Endothelial cell of umbilical vein (primary cell): ENCODE results near the gene CTU1. TPM values are rescaled to one million over a fixed set of nuclear protein-coding genes. Genes with fewer than 3 reads are reported as not detected.

ENCODE experiments used
- BruUV-seq: library from RNA; stranded (reverse); fragments of 400-500 nt; replicated peaks from 2 replicates; lab custom pipeline; 2021; lab: Mats Ljungman, UMichigan
- CTCF ChIA-PET: fragments of 300-600, 350-600 bp; sonication (Branson Sonifier 250); formaldehyde crosslinking; loops from one replicate; lab custom pipeline; 2021; ENCODE audit warnings: antibody characterized with exemption, inconsistent platforms; lab: Charles Lee
- POLR2A ChIA-PET: fragments of 300-600, 350-600 bp; sonication (Branson Sonifier 250); formaldehyde crosslinking; loops from one replicate; lab custom pipeline; 2021; ENCODE audit warnings: antibody characterized with exemption, inconsistent platforms; lab: Charles Lee
- DNase-seq: peaks from one replicate; pipeline ENCODE4 v3.0.0-alpha.2; 2011; ENCODE audit warnings: low read depth, low spot score
- FAIRE-seq: peaks from 2 replicates; lab custom pipeline; 2011; peaks lifted over from hg19 to GRCh38; lab: Jason Lieb, UNC
- H2AFZ ChIP-seq: 2 replicates; pipeline ENCODE4 v1.6.0; 2012; ENCODE audit warnings: low read depth, low read length, control low read depth, inconsistent platforms
- H3K27ac ChIP-seq: 2 replicates; pipeline ENCODE4 v1.5.1; 2011; ENCODE audit warnings: low read depth, mild to moderate bottlenecking, control low read depth, low read length, moderate library complexity; ENCODE audit not compliant: insufficient read depth
- H3K27me3 ChIP-seq, 2 experiments: 2 replicates each; pipeline versions ENCODE4 v1.6.0 to v1.6.1; 2011; ENCODE audit warnings: low read length in 2 of 2, mixed read lengths in 1 of 2; ENCODE audit not compliant: control insufficient read depth in 2 of 2, insufficient read depth in 2 of 2
- H3K36me3 ChIP-seq, 2 experiments: 2 replicates in 1 of 2; 3 replicates in 1 of 2; pipeline ENCODE4 v1.5.1; 2011; ENCODE audit warnings: low read length in 2 of 2, mild to moderate bottlenecking in 1 of 2, moderate library complexity in 1 of 2; ENCODE audit not compliant: control insufficient read depth in 2 of 2, insufficient read depth in 2 of 2; ENCODE audit errors: extremely low read depth in 1 of 2
- H3K4me1 ChIP-seq: 3 replicates; pipeline ENCODE4 v1.5.1; 2011; ENCODE audit warnings: mild to moderate bottlenecking, low read length; ENCODE audit not compliant: control insufficient read depth, insufficient read depth; ENCODE audit errors: extremely low read depth
- H3K4me2 ChIP-seq: 2 replicates; pipeline ENCODE4 v1.6.1; 2011; ENCODE audit warnings: low read length, control low read depth, mixed read lengths; ENCODE audit not compliant: insufficient read depth
- H3K4me3 ChIP-seq, 3 experiments: fragments of 200-600 bp in 1 of 3; sonication (generic), shearing (Covaris generic) in 1 of 3; replicated peaks in 1 of 3; 2 replicates each; pipeline ENCODE4 v1.5.1; 2011 to 2016; ENCODE audit warnings: control low read depth in 3 of 3, low read length in 3 of 3, mild to moderate bottlenecking in 2 of 3, inconsistent platforms in 1 of 3, low read depth in 1 of 3, moderate library complexity in 1 of 3; ENCODE audit not compliant: insufficient read depth in 1 of 3
- H3K79me2 ChIP-seq: 2 replicates; pipeline ENCODE4 v1.6.0; 2012; ENCODE audit warnings: low read length, inconsistent platforms; ENCODE audit not compliant: control insufficient read depth, insufficient read depth
- H3K9ac ChIP-seq: replicated peaks from 2 replicates; pipeline ENCODE3; 2011; ENCODE audit warnings: low read length, control low read depth; ENCODE audit not compliant: insufficient read depth; ENCODE audit errors: extremely low read depth
- H3K9me1 ChIP-seq: replicated peaks from 3 replicates; pipeline ENCODE4 v1.6.0; 2011; ENCODE audit warnings: mild to moderate bottlenecking, low read length; ENCODE audit not compliant: control insufficient read depth, insufficient read depth; ENCODE audit errors: extremely low read depth
- H3K9me3 ChIP-seq: replicated peaks from 2 replicates; pipeline ENCODE4 v1.5.1; 2012; ENCODE audit warnings: low read length, inconsistent platforms; ENCODE audit not compliant: control insufficient read depth, insufficient read depth
- H4K20me1 ChIP-seq: replicated peaks from 2 replicates; pipeline ENCODE3; 2011; ENCODE audit warnings: mild to moderate bottlenecking, low read length; ENCODE audit not compliant: control insufficient read depth, insufficient read depth; ENCODE audit errors: extremely low read depth
- EZH2 ChIP-seq: IDR thresholded peaks from 2 replicates; pipeline ENCODE4 v1.6.1; 2012; ENCODE audit warnings: borderline replicate concordance, low read depth, mild to moderate bottlenecking, moderate library complexity, low read length, inconsistent platforms; ENCODE audit not compliant: severe bottlenecking
- FOS ChIP-seq: IDR thresholded peaks from 2 replicates; pipeline ENCODE4 v1.6.1; 2011; ENCODE audit warnings: mild to moderate bottlenecking, low read length, moderate library complexity, borderline replicate concordance; ENCODE audit not compliant: insufficient read depth
- GATA2 ChIP-seq: IDR thresholded peaks from 2 replicates; pipeline ENCODE4 v1.7.0; 2011; ENCODE audit warnings: low read depth, mild to moderate bottlenecking, moderate library complexity, mixed read lengths, low read length; ENCODE audit not compliant: insufficient read length, insufficient read depth
- JUN ChIP-seq: IDR thresholded peaks from 2 replicates; pipeline ENCODE4 v1.6.1; 2011; ENCODE audit warnings: borderline replicate concordance, low read depth; ENCODE audit not compliant: insufficient read length, insufficient read depth
- MYC ChIP-seq: IDR thresholded peaks from one replicate; pipeline ENCODE4 v1.6.1; 2011; ENCODE audit warnings: mild to moderate bottlenecking, low read depth, low read length
- POLR2A ChIP-seq: IDR thresholded peaks from 2 replicates; pipeline ENCODE4 v1.6.1; 2012; ENCODE audit warnings: low read depth, mild to moderate bottlenecking, control low read depth, low read length
- POLR2AphosphoS5 ChIP-seq: IDR thresholded peaks from 2 replicates; pipeline ENCODE4 v1.6.1; 2012; ENCODE audit warnings: low read depth, mild to moderate bottlenecking, control low read depth, low read length, moderate library complexity; ENCODE audit not compliant: insufficient read depth
- dilution Hi-C: fragments of 300-500 bp; cut with MboI; formaldehyde crosslinking; loops from one replicate; pipeline ENCODE4 v1.15.0; 2019; ENCODE audit warnings: low sequenced_read_pairs; ENCODE audit not compliant: extremely low pct_ligation_motif_present
- intact Hi-C: fragments of 100-400 bp; cut with micrococcal nuclease; formaldehyde crosslinking; loops from one replicate; pipeline ENCODE4 v1.10.0; 2022
- polyA plus RNA-seq, 4 experiments: library from polyadenylated mRNA; depleted of rRNA in 3 of 4; stranded (reverse) in 3 of 4; unstranded in 1 of 4; fragments of >200 nt; gene quantifications; 2 replicates each; pipeline versions ENCODE4 v1.2.1 to v1.2.3, GENCODE V29; 2011 to 2012; ENCODE audit warnings: missing spikeins in 1 of 4
- total RNA-seq: library from RNA; stranded (reverse); gene quantifications from 2 replicates; pipeline ENCODE4 v1.2.3, GENCODE V29; 2021
- TF ChIP-seq, protein P1 (sequence below), 2 donors: IDR thresholded peaks; 1 replicate in 1 of 2; 2 replicates in 1 of 2; pipeline ENCODE4 v1.5.1; 2011; ENCODE audit warnings: low read length in 2 of 2, mild to moderate bottlenecking in 2 of 2, moderate library complexity in 2 of 2, control low read depth in 1 of 2, inconsistent platforms in 1 of 2, low read depth in 1 of 2; ENCODE audit not compliant: insufficient read depth in 1 of 2; ENCODE audit errors: extremely low read depth in 1 of 2
- TF ChIP-seq, protein P2 (sequence below): IDR thresholded peaks from 2 replicates; pipeline ENCODE4 v1.6.1; 2011; ENCODE audit not compliant: insufficient read depth, insufficient read length

Gene CTU1
- total and polyA plus RNA-seq, 2 donors (not counting 3 experiments of a cell fraction or from before 2014, with no cell fraction given): 6.1 to 8.7 TPM

DNA sequence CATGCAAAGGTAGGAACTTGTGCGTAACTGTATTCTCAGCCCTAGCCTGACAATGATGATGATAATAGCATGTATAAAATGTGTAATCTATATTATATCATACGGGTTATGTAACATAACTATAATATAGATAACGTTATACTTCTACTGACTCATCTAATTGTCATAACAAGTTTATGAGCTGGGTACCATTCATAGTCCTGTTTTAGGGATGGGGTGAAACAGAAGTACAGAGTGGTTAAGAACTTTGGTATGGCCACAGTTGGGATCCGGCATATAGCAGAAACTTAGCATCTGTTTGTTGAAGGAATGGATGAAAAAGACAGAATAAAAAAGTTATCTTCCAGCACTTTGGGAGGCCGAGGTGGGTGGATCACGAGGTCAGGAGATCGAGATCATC is 5.2 kb downstream of the CTU1 start:
- BruUV-seq: no TSS peak
- no peak overlapping the region for H2AFZ ChIP-seq
- H3K4me1 ChIP-seq: peaks cover 8% of the 10 kb centered on the region
- FAIRE-seq: no peak
- dilution Hi-C loops (no loop called here), intact Hi-C loops (no loop called here)
- DNase-seq: no peak
- no peaks in the 10 kb centered on the region for H3K9me3 ChIP-seq
- no peaks in the 10 kb centered on the region for H3K27me3 ChIP-seq
- ChIA-PET POLR2A (no interaction called here), CTCF (interaction anchor here (2.6 kb wide), 1 partner anchor 86 kb away, joined by 7 read pairs; no protein-coding TSS in a partner anchor)
- peaks cover 2 to 5% of the 10 kb centered on the region in 2 experiments for H3K36me3 ChIP-seq
- TF ChIP-seq EZH2: no peak
- TF ChIP-seq, protein P1, sequence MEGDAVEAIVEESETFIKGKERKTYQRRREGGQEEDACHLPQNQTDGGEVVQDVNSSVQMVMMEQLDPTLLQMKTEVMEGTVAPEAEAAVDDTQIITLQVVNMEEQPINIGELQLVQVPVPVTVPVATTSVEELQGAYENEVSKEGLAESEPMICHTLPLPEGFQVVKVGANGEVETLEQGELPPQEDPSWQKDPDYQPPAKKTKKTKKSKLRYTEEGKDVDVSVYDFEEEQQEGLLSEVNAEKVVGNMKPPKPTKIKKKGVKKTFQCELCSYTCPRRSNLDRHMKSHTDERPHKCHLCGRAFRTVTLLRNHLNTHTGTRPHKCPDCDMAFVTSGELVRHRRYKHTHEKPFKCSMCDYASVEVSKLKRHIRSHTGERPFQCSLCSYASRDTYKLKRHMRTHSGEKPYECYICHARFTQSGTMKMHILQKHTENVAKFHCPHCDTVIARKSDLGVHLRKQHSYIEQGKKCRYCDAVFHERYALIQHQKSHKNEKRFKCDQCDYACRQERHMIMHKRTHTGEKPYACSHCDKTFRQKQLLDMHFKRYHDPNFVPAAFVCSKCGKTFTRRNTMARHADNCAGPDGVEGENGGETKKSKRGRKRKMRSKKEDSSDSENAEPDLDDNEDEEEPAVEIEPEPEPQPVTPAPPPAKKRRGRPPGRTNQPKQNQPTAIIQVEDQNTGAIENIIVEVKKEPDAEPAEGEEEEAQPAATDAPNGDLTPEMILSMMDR (IDR thresholded peaks at IDR 0.05; ENCODE audit: extremely low read depth in 1 of 2, insufficient read depth in 1 of 2, low read depth in 1 of 2, low read length in 2 of 2): no peak
- TF ChIP-seq GATA2: no peak
- no peak for TF ChIP-seq JUN
- TF ChIP-seq POLR2A: no peak
- TF ChIP-seq FOS: no peak
- no peak for TF ChIP-seq MYC
- TF ChIP-seq, protein P2, sequence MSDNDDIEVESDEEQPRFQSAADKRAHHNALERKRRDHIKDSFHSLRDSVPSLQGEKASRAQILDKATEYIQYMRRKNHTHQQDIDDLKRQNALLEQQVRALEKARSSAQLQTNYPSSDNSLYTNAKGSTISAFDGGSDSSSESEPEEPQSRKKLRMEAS: no peak
- no peak for TF ChIP-seq POLR2AphosphoS5
- H3K4me2 ChIP-seq: no peak overlapping the region
- H3K79me2 ChIP-seq: peaks cover 59% of the 10 kb centered on the region
- no peak overlapping the region for H3K27ac ChIP-seq
- no peak overlapping the region for H3K4me3 ChIP-seq
- H3K9me1 ChIP-seq: no peaks in the 10 kb centered on the region
- no peaks in the 10 kb centered on the region for H4K20me1 ChIP-seq
- H3K9ac ChIP-seq: no peak overlapping the region
